Gastroesophageal sphincter (tissue), 3 donors: ENCODE measurements around the gene GOLGA6D.
"Not testable (repeated sequence)": the region's sequence is repeated elsewhere in the genome, so short reads cannot be mapped to it uniquely, and the experiment has no call there.

Source experiments
- EP300 ChIP-seq: sonication (generic); formaldehyde crosslinking; IDR thresholded peaks from one replicate; pipeline ENCODE4 v1.6.1; 2017; ENCODE audit warnings: antibody characterized with exemption, mild to moderate bottlenecking
- POLR2A ChIP-seq, 2 donors: fragments of 450-650 bp; IDR thresholded peaks; one replicate each; pipeline ENCODE4 v1.6.1; 2017; ENCODE audit warnings: antibody characterized with exemption in 2 of 2, mild to moderate bottlenecking in 2 of 2, moderate library complexity in 1 of 2
- POLR2AphosphoS5 ChIP-seq: sonication (generic); formaldehyde crosslinking; IDR thresholded peaks from one replicate; pipeline ENCODE4 v1.6.1; 2017; ENCODE audit warnings: antibody characterized with exemption
- TF ChIP-seq, protein P1 (sequence below), 4 experiments: fragments of 200-600 bp in 2 of 4; fragments of 450-650 bp in 2 of 4; sonication (generic) in 1 of 4; IDR thresholded peaks; one replicate each; pipeline ENCODE4 v1.5.1; 2017 to 2019; ENCODE audit warnings: antibody characterized with exemption in 4 of 4, mild to moderate bottlenecking in 2 of 4, moderate library complexity in 2 of 4

DNA sequence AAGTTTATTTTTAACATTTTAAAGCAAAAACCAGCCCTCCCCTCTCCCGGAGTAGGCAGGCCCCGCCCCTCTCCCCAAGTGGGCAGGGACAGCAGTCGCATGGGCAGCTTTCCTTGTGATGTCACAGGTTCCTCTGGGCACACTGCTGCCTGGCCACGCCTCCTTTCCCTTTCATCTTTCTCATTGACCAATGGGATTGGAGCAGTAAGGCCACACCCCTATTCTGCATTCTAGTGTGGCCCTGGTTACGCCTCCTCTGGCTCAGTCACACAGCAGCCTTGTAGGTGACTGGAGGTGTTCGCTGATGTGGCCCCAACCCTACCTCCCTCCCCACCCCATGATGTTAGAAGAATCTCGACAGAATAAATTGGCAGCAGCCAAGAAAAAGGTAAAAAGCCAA lies at the start of gene GOLGA6D:
- TF ChIP-seq, protein P1, sequence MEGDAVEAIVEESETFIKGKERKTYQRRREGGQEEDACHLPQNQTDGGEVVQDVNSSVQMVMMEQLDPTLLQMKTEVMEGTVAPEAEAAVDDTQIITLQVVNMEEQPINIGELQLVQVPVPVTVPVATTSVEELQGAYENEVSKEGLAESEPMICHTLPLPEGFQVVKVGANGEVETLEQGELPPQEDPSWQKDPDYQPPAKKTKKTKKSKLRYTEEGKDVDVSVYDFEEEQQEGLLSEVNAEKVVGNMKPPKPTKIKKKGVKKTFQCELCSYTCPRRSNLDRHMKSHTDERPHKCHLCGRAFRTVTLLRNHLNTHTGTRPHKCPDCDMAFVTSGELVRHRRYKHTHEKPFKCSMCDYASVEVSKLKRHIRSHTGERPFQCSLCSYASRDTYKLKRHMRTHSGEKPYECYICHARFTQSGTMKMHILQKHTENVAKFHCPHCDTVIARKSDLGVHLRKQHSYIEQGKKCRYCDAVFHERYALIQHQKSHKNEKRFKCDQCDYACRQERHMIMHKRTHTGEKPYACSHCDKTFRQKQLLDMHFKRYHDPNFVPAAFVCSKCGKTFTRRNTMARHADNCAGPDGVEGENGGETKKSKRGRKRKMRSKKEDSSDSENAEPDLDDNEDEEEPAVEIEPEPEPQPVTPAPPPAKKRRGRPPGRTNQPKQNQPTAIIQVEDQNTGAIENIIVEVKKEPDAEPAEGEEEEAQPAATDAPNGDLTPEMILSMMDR (IDR thresholded peaks at IDR 0.05), result not testable (repeated sequence)
- TF ChIP-seq POLR2A (IDR thresholded peaks at IDR 0.05); POLR2AphosphoS5; EP300: not testable (repeated sequence)
